ENCODE results near the gene GABRB2.

DNA sequence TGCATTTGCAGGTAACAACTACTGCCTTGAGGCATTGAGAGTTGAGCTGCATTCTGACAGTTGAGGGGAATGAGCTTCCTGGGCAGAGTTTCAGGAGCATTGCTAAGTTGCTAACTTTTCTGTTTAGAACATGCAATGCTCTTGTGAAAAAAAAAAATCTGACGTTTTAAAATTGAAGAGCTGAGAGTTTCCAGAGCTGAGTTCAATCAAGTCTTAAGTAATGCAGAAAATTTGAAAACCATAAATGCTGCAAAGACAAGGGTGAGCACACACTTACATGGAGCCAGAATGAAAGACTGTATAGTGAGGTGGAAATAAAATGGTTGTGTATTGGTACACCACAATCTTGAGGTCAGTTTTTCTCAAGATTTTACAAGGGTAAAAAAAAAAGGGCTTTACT, 166.0 kb downstream of the GABRB2 start:
- TF ChIP-seq, protein P1, sequence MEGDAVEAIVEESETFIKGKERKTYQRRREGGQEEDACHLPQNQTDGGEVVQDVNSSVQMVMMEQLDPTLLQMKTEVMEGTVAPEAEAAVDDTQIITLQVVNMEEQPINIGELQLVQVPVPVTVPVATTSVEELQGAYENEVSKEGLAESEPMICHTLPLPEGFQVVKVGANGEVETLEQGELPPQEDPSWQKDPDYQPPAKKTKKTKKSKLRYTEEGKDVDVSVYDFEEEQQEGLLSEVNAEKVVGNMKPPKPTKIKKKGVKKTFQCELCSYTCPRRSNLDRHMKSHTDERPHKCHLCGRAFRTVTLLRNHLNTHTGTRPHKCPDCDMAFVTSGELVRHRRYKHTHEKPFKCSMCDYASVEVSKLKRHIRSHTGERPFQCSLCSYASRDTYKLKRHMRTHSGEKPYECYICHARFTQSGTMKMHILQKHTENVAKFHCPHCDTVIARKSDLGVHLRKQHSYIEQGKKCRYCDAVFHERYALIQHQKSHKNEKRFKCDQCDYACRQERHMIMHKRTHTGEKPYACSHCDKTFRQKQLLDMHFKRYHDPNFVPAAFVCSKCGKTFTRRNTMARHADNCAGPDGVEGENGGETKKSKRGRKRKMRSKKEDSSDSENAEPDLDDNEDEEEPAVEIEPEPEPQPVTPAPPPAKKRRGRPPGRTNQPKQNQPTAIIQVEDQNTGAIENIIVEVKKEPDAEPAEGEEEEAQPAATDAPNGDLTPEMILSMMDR (IDR thresholded peaks at IDR 0.05) = no peak
- TF ChIP-seq POLR2A (IDR thresholded peaks at IDR 0.05) = no peak

All from Peyer's patch (tissue), 4 donors.